Stimulated activated memory B cell treated with anti-CD40 and anti-IgM and Interleukin-4, amounts not matched to agents 10 μg/mL and 1 μg/mL and 100 μg/mL, for 72 hours (primary cell): ENCODE measurements around the gene MT1H.
"Not testable (repeated sequence)": the region's sequence is repeated elsewhere in the genome, so short reads cannot be mapped to it uniquely, and the experiment has no call there.

Experiments
- ATAC-seq: fragments of 150-1000 bp; cut with Tn5 transposase; 2 replicates; pipeline ENCODE4 v1.10.0; 2021
- H3K27ac Mint-ChIP-seq: one replicate; pipeline ENCODE4 v1.8.0; 2022; ENCODE audit warnings: mild to moderate bottlenecking, mixed read lengths
- H3K27me3 Mint-ChIP-seq: one replicate; pipeline ENCODE4 v1.8.0; 2022; ENCODE audit warnings: mixed read lengths
- H3K36me3 Mint-ChIP-seq: one replicate; pipeline ENCODE4 v1.8.0; 2022; ENCODE audit warnings: mixed read lengths
- H3K4me1 Mint-ChIP-seq: one replicate; pipeline ENCODE4 v1.8.0; 2022; ENCODE audit warnings: mixed read lengths
- H3K4me3 Mint-ChIP-seq: one replicate; pipeline ENCODE4 v1.8.0; 2022; ENCODE audit warnings: mild to moderate bottlenecking, moderate library complexity, mixed read lengths
- H3K9me3 Mint-ChIP-seq: one replicate; pipeline ENCODE4 v1.8.0; 2022; ENCODE audit warnings: mixed read lengths

MT1H gene

DNA sequence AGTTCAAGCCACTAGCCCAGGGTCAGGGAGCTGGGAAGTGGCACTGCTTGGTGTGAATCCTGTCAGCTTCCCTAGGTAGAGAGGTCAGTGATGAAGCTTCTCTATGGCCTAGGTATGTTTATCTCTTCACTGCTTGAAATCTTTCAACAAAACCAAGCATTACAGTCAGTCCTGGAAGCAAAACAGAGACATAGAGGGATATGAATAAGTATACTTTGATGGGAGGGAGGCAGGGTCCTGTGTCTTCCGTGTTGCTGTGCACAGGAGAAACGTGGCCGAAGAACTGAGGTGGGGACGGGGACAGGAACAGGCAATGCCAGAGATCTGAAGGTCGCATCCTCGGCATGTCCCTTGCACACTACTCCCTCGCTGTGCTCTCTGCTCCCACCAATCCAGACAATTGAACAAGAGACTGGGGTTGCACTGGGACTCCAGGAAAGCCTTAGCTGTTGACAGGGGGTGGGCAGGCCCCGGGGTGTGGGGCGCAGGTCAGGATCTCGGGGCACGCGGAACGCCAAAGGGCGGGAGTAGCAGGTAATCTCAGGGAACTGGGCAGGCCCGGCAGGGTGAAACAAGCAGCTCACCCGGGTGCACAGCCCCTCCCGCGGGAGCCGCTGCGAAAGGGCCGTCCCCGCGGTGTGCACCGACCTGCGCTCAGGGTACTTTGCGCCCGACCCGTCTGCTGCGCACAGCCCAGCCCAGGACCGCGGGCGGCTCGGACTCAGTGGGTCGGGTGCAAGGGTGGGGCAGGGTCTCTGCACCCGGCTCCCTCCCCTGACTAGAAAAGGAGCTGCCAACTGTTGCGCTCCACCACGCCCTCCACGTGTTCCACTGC, at the start of gene MT1H:
MT1H (plus strand) TSS at position 810 of the 835 bp plus-strand sequence. CDS start 71 bp downstream, outside the sequence.
- Mint-ChIP-seq H3K27me3 (peaks cover 93% of the 10 kb centered on the region), H3K4me1 (peaks cover 24% of the 10 kb centered on the region), H3K36me3 (no peaks in the 10 kb centered on the region), H3K4me3 (peak within 1 kb of the TSS; percentile 46), H3K27ac (no peak within 1 kb of the TSS), H3K9me3 (no peaks in the 10 kb centered on the region)
- peak; percentile 52 for ATAC-seq

DNA sequence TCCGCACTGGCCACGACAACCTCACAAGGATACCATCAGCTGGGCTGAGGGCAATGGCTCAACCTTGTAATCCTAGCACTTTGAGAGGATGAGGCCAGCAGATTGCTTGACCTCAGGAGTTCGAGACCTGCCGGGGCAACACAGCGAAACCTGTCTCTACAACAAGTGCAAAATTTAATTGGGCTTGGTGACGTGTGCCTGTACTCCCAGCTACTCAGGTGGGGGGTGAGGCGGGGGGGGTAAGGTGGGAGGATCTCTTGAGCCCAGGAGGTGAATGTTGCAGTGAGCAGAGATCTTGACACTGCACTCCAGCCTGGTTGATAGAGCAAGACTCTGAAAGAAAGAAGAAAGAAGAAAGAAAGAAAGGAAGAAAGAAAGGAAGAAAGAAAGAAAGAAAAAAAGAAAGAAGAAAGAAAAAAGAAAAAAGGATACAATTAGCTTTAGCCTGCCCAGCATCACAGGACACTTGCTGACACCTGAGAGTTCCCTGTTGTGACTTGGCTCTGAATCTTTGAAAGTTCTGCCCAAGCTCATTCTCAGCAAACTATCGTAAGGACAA, 49.2 kb upstream of the MT1H start:
- peaks cover 18% of the 10 kb centered on the region for H3K4me1 Mint-ChIP-seq
- H3K4me3 Mint-ChIP-seq, result no peak overlapping the region
- H3K36me3 Mint-ChIP-seq, result no peaks in the 10 kb centered on the region
- ATAC-seq, result no peak
- H3K9me3 Mint-ChIP-seq, result no peaks in the 10 kb centered on the region
- peaks cover 48% of the 10 kb centered on the region for H3K27me3 Mint-ChIP-seq
- H3K27ac Mint-ChIP-seq, result no peak overlapping the region

DNA sequence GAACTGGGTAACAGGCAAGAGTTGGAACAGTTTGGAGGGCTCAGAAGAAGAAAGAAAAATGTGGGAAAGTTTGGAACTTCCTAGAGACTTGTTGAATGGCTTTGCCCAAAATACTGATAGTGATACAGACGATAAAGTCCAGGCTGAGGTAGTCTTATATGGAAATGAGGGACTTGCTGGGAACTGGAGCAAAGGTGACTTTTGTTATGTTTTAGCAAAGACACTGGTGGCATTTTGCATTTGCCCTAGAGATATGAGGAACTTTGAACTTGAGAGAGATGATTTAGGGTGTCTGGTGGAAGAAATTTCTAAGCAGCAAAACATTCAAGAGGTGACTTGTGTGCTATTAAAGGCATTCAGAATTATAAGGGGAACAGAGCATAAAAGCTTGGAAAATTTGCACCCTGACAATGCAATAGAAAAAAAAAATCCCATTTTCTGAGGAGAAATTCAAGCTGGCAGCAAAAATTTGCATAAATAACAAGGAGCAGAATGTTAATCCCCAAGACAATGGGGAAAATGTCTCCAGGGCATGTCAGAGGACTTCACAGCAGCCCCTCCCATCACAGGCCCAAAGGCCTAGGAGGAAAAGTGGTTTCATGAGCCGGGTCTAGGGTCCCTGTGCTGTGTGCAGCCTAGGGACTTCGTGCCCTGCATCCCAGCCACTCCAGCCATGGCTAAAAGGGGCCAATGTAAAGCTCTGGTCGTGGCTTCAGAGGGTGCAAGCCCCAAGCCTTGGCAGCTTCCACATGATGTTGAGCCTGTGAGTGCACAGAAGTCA, 47.8 kb upstream of the MT1H start:
- not testable (repeated sequence) for H3K4me3 Mint-ChIP-seq, H3K9me3 Mint-ChIP-seq, ATAC-seq, H3K36me3 Mint-ChIP-seq, H3K27ac Mint-ChIP-seq
- Mint-ChIP-seq H3K4me1 (peaks cover 23% of the 10 kb centered on the region), H3K27me3 (peaks cover 57% of the 10 kb centered on the region)

DNA sequence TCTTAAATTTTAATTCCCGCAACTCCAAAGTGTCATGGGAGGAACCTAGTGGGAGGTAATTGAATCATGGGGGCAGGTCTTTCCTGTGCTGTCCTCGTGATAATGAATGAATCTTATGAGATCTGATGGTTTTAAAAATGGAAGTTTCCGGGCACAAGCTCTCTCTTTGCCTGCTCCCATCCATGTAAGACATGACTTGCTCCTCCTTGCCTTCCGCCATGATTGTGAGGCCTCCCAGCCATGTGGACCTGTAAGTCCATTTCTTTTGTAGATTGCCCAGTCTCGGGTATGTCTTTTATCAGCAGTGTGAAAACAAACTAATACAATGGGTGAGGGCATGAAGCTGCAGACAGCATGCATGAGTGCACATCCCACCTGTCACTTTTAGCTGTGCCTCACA, 46.4 kb upstream of the MT1H start:
- peaks cover 47% of the 10 kb centered on the region for H3K27me3 Mint-ChIP-seq
- H3K27ac Mint-ChIP-seq, H3K4me3 Mint-ChIP-seq, H3K36me3 Mint-ChIP-seq, ATAC-seq, H3K9me3 Mint-ChIP-seq: not testable (repeated sequence)
- peaks cover 14% of the 10 kb centered on the region for H3K4me1 Mint-ChIP-seq

DNA sequence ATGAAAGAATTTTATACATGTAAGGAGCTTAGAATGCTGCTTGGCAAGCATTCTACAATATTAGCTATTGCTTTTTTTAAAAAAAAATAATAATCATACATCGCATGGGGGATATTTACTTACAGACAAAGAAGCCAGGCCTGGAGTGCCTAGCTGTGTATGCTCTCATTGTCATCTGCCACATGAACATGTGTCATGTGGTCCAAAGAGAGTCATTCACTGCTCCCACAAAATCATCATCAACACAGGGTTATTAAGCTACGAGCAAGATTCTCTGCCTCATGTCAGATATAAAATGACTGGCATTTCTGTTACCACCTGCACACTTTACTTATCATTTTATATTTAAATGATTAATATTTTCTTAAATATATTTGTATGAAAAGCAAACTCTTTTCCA, 46.0 kb upstream of the MT1H start:
- ATAC-seq, result no peak
- Mint-ChIP-seq H3K27ac (no peak overlapping the region), H3K4me1 (peaks cover 14% of the 10 kb centered on the region), H3K36me3 (no peaks in the 10 kb centered on the region), H3K9me3 (no peaks in the 10 kb centered on the region), H3K27me3 (peaks cover 43% of the 10 kb centered on the region), H3K4me3 (no peak overlapping the region)

DNA sequence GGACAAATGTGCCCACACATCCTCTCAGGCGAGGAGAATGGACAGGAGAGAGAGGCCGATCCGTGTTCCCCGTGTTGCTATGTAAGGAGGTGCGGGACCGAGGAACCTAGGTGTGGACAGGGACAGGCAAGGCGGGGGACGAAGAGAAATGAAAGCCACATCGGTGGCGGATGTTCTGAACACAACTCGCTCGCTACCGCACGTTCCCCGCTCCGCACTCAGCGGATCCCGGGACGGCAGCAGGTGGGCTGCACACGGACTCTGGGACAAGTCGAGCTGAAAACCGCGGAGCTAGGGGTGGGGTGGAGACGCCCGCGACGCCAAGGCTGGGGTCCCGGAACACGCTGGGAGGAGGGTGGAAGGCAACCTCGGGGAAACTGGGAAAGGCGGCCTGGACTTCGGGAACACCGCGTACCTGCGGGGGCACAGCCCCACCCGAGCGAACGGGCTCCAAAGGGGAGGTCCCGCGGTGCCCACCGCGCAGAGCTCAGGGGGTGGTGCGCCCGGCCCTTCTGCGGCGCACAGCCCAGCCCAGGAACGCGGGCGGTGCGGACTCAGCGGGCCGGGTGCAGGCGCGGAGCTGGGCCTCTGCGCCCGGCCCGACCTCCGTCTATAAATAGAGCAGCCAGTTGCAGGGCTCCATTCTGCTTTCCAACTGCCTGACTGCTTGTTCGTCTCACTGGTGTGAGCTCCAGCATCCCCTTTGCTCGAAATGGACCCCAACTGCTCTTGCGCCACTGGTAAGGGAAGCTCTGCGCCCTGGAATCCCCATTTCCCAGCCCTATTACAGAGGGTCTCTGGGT, 44.3 kb upstream of the MT1H start, which contains the start of gene MT1E:
MT1E (plus strand) TSS at position 642 of the 803 bp plus-strand sequence; CDS start at position 713, 71 bp downstream.
- peaks cover 30% of the 10 kb centered on the region for H3K4me1 Mint-ChIP-seq
- peak; percentile 54 for ATAC-seq
- peak within 1 kb of the TSS; percentile 86 for H3K4me3 Mint-ChIP-seq
- H3K36me3 Mint-ChIP-seq, result no peaks in the 10 kb centered on the region
- peaks cover 32% of the 10 kb centered on the region for H3K27me3 Mint-ChIP-seq
- H3K9me3 Mint-ChIP-seq, result no peaks in the 10 kb centered on the region
- H3K27ac Mint-ChIP-seq, result peak within 1 kb of the TSS; percentile 84

DNA sequence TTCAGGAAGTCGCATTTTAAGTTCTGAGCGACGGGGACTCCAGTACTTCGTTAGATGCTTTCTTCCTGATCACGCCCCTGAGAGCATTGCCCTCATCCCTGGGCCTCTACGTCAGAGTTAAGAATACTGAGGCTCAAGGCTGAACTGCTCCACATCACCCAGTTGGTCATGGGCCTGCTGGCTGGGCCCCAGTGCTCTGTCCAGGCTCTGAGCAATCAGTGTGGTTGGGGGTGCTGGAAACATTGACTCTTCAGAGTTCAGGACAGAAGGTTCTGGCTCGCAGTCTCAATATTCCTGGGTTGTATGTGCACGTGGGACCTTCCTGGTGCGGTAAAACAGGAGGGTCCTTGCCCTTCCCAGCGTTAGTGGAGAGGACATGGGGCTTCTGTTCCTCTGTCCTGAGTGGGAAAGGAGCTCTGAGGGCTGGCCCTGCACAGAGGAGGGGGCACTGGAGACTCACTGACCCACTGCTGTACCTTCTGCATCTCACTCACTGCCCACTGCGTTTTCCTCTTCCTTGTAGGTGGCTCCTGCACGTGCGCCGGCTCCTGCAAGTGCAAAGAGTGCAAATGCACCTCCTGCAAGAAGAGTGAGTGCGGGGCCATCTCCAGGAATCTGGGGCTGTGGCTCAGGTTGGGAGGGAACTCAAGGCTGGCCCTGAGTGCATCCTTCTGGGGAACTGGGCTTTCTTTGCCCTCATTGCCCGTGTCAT, 43.5 kb upstream of the MT1H start:
- Mint-ChIP-seq H3K27ac (peak overlapping the region; percentile 84), H3K4me1 (peaks cover 33% of the 10 kb centered on the region), H3K27me3 (peaks cover 32% of the 10 kb centered on the region), H3K9me3 (no peaks in the 10 kb centered on the region), H3K36me3 (no peaks in the 10 kb centered on the region), H3K4me3 (peak overlapping the region; percentile 53)
- no peak for ATAC-seq

DNA sequence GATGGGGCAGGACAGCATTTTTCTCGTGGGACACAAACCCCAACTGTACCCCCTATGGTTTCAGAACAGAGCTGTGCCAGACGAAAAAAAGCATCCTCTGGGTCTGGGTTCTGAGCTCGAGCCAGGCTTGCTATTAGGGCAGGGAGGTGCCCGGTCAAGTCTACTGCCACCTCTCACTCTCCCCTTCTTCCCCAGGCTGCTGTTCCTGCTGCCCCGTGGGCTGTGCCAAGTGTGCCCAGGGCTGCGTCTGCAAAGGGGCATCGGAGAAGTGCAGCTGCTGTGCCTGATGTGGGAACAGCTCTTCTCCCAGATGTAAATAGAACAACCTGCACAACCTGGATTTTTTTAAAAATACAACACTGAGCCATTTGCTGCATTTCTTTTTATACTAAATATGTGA, 42.9 kb upstream of the MT1H start:
- Mint-ChIP-seq H3K27me3 (peaks cover 35% of the 10 kb centered on the region), H3K27ac (no peak overlapping the region), H3K4me3 (no peak overlapping the region), H3K36me3 (no peaks in the 10 kb centered on the region), H3K4me1 (peaks cover 35% of the 10 kb centered on the region), H3K9me3 (no peaks in the 10 kb centered on the region)
- ATAC-seq, result no peak

DNA sequence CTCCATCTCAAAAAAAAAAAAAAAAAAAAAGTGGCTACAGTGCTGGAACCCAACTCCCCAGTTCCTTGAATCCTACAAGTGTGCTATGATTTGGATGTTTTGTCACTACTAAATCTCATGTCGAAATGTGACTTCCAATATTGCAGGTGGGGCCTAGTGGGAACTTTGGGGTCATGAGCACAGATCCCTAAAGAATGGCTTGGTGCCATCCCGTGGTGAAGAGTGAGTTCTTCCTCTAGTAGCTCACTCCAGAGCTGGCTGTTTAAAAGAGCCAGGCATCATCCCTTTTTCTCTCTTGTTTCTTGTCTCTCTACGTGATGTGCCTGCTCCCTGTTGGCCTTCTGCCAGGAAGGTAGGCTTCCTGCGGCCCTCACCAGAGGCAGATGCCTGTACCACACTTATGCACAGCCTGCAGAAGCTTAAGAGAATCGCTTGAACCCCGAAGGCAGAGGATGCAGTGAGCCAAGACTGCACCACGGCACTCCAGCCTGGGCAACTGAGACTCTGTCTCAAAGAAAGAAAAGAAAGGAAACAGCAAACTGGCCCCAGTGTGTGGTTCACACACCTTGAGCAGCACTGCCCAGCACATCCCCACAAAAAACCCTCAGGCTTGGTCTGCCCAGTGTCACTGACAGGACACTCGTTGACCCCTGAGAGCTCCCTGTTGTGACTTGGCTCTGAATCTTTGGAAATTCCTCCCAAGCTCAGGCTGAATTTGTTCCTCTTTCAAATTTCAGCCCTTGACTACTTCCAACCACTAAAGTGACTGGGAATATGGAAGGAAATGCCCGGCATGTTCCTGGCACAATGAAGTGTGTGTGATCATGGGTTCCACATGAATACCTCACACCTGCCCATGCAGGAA, 40.9 kb upstream of the MT1H start:
- Mint-ChIP-seq H3K27me3 (peaks cover 56% of the 10 kb centered on the region), H3K27ac (no peak overlapping the region), H3K4me1 (peaks cover 47% of the 10 kb centered on the region), H3K9me3 (no peaks in the 10 kb centered on the region), H3K4me3 (no peak overlapping the region), H3K36me3 (no peaks in the 10 kb centered on the region)
- ATAC-seq, result no peak

DNA sequence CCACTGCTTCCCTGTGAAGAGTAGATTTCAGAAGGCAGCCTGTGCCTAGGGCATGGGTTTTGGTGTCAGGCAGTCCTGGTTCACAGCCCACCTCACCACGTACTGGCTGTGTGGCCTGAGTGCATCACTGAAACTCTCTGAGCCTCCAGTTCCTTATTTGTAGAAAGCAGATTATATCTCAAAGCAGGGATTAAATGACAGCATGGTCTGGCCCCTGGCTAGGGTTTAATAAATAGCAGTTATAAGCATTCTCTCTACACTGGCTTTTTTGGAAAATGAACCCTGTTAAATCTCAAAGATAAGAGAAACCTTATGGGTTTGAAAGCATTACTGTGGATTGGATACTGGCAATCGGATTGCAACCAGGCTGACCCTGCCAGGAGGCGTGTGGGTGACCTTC, 40.1 kb upstream of the MT1H start:
- Mint-ChIP-seq H3K27ac (peak overlapping the region; percentile 49), H3K4me3 (no peak overlapping the region), H3K27me3 (peaks cover 59% of the 10 kb centered on the region), H3K4me1 (peaks cover 48% of the 10 kb centered on the region), H3K9me3 (no peaks in the 10 kb centered on the region), H3K36me3 (no peaks in the 10 kb centered on the region)
- ATAC-seq, result peak; percentile 60

DNA sequence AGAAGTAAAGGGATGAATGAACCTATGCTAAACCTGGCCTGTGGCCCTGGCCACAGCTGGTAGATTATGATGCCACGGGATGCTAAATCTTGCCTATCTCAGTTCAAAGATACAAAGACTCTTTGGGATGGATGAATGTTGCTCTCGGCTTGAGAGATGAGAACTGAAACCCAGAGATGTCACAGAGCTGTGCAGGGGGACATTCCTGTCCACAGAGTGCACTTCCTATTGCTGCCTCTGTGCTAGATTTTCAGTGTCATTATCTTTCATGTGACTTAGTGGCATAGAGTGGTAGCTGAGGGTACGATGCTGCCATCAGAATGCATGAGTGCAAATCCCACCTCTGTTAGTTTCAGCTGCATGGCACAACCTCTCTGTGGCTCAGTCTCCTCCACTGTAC, 39.5 kb upstream of the MT1H start:
- H3K27ac Mint-ChIP-seq, result peak overlapping the region; percentile 49
- no peak overlapping the region for H3K4me3 Mint-ChIP-seq
- no peaks in the 10 kb centered on the region for H3K9me3 Mint-ChIP-seq
- peak; percentile 92 for ATAC-seq
- H3K36me3 Mint-ChIP-seq, result no peaks in the 10 kb centered on the region
- peaks cover 50% of the 10 kb centered on the region for H3K4me1 Mint-ChIP-seq
- peaks cover 59% of the 10 kb centered on the region for H3K27me3 Mint-ChIP-seq

DNA sequence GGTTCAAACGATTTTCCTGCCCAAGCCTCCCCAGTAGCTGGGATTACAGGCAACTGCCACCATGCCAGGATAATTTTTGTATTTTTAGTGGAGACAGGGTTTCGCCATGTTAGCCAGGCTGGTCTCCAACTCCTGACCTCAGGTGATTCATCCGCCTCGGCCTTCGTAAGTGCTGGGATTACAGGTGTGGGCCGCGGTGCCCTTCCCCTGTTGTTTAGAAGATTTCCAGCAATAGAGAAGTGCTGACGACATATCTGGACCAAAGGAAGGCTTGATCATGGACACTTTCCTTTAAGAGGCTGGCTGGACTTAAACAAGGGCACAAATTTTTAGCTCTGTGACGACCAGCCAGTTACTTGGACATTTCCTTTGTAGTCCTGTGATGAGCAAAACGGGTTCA, 38.4 kb upstream of the MT1H start:
- peak overlapping the region; percentile 21 for H3K27ac Mint-ChIP-seq
- no peaks in the 10 kb centered on the region for H3K9me3 Mint-ChIP-seq
- H3K36me3 Mint-ChIP-seq, result no peaks in the 10 kb centered on the region
- ATAC-seq, result no peak
- no peak overlapping the region for H3K4me3 Mint-ChIP-seq
- peaks cover 59% of the 10 kb centered on the region for H3K27me3 Mint-ChIP-seq
- peaks cover 43% of the 10 kb centered on the region for H3K4me1 Mint-ChIP-seq

DNA sequence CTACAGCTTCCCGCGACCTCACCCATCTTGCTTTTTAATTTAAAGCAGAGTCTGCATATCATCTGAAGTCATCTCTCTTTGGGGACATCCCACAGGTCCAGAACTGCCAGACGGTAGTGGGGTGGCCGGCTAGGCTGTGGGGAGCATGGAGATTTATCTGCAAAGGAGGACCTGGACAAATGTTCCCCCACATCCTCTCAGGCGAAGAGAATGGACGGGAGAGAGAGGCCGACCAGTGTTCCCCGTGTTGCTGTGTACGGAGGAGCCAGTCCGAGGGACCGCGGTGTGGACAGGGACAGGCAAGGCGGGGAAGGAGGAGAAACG, 37.8 kb upstream of the MT1H start:
- peak overlapping the region; percentile 57 for H3K4me3 Mint-ChIP-seq
- no peaks in the 10 kb centered on the region for H3K9me3 Mint-ChIP-seq
- no peak for ATAC-seq
- H3K27me3 Mint-ChIP-seq, result peaks cover 59% of the 10 kb centered on the region
- no peaks in the 10 kb centered on the region for H3K36me3 Mint-ChIP-seq
- H3K27ac Mint-ChIP-seq, result peak overlapping the region; percentile 21
- H3K4me1 Mint-ChIP-seq, result peaks cover 49% of the 10 kb centered on the region
